CD4-positive, CD25-positive, alpha-beta regulatory T cell (primary cell): ENCODE data around the gene CD99L2. TPM values are rescaled to one million over a fixed set of nuclear protein-coding genes. Genes with fewer than 3 reads are reported as not detected.

Source experiments
- ATAC-seq, 2 donors: fragments of 150-1000 bp; cut with Tn5 transposase; one replicate each; pipeline ENCODE4 v1.10.0; 2021; ENCODE audit warnings: low read depth in 2 of 2, moderate number of reproducible peaks in 2 of 2, moderate library complexity in 1 of 2
- DNase-seq, 3 donors: peaks; one replicate each; pipeline versions ENCODE4 v3.0.0 to v3.0.0-alpha.2; 2012 to 2022; ENCODE audit warnings: mixed read lengths in 1 of 3
- H3K27ac ChIP-seq: one replicate; pipeline ENCODE4 v1.7.0; 2013; ENCODE audit warnings: mild to moderate bottlenecking, low read length; ENCODE audit not compliant: insufficient read depth, poor library complexity, severe bottlenecking
- H3K27me3 ChIP-seq: one replicate; pipeline ENCODE4 v1.7.0; 2013; ENCODE audit warnings: low read length; ENCODE audit not compliant: control insufficient read depth, insufficient read depth
- H3K36me3 ChIP-seq: one replicate; pipeline ENCODE4 v1.7.0; 2013; ENCODE audit warnings: mild to moderate bottlenecking, low read length, moderate library complexity; ENCODE audit not compliant: control insufficient read depth, insufficient read depth
- H3K4me1 ChIP-seq: 2 replicates; pipeline ENCODE4 v1.7.0; 2013; ENCODE audit warnings: mild to moderate bottlenecking, low read length; ENCODE audit not compliant: insufficient read depth, control insufficient read depth, poor library complexity, severe bottlenecking
- H3K4me3 ChIP-seq: one replicate; pipeline ENCODE4 v1.7.0; 2013; ENCODE audit warnings: low read depth, mild to moderate bottlenecking, low read length, moderate library complexity
- H3K9me3 ChIP-seq, 2 experiments: 1 replicate in 1 of 2; 2 replicates in 1 of 2; pipeline ENCODE4 v1.7.0; 2013; ENCODE audit warnings: low read length in 2 of 2, mild to moderate bottlenecking in 1 of 2, moderate library complexity in 1 of 2; ENCODE audit not compliant: control insufficient read depth in 2 of 2
- H3K27ac Mint-ChIP-seq, 3 donors: one replicate each; pipeline ENCODE4 v1.8.0; 2020 to 2022; ENCODE audit warnings: mild to moderate bottlenecking in 3 of 3, mixed read lengths in 3 of 3, moderate library complexity in 2 of 3
- H3K27me3 Mint-ChIP-seq: one replicate; pipeline ENCODE4 v1.8.0; 2022; ENCODE audit warnings: mild to moderate bottlenecking, mixed read lengths
- H3K36me3 Mint-ChIP-seq: one replicate; pipeline ENCODE4 v1.8.0; 2020; ENCODE audit warnings: mixed read lengths
- H3K4me1 Mint-ChIP-seq, 4 donors: one replicate each; pipeline ENCODE4 v1.8.0; 2020 to 2022; ENCODE audit warnings: mixed read lengths in 4 of 4, mild to moderate bottlenecking in 1 of 4
- H3K4me3 Mint-ChIP-seq, 4 donors: one replicate each; pipeline ENCODE4 v1.8.0; 2020 to 2022; ENCODE audit warnings: mild to moderate bottlenecking in 4 of 4, mixed read lengths in 4 of 4, moderate library complexity in 3 of 4
- H3K9me3 Mint-ChIP-seq, 7 donors: one replicate each; pipeline ENCODE4 v1.8.0; 2020 to 2022; ENCODE audit warnings: mixed read lengths in 7 of 7, mild to moderate bottlenecking in 3 of 7, moderate library complexity in 2 of 7
- polyA plus RNA-seq, 4 donors: library from polyadenylated mRNA; unstranded; fragments of 300-500 nt; fragmentation: Illumina TruSeq; gene quantifications; one replicate each; pipeline ENCODE4 v1.2.3, GENCODE V29; 2021
- total RNA-seq: library from RNA; stranded (reverse); gene quantifications from one replicate; pipeline ENCODE4 v1.2.3, GENCODE V29; 2022

The CD99L2 gene, protein sequence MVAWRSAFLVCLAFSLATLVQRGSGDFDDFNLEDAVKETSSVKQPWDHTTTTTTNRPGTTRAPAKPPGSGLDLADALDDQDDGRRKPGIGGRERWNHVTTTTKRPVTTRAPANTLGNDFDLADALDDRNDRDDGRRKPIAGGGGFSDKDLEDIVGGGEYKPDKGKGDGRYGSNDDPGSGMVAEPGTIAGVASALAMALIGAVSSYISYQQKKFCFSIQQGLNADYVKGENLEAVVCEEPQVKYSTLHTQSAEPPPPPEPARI
- 14.3 TPM for total RNA-seq
- polyA plus RNA-seq = 10 to 100 TPM; 14.4 to 18.6 (median 15.1) TPM

- H3K4me3 Mint-ChIP-seq = peak within 1 kb of the TSS; percentile 85 to 95 (median 92)
- H3K27me3 Mint-ChIP-seq = no peaks in the 10 kb centered on the region
- H3K4me1 Mint-ChIP-seq = peaks cover 0 to 11% (median 0%) of the 10 kb centered on the region in 4 donors
- H3K27me3 ChIP-seq = no peaks in the 10 kb centered on the region
- H3K27ac ChIP-seq = peak within 1 kb of the TSS; percentile 57
- H3K4me3 ChIP-seq = peak within 1 kb of the TSS; percentile 68
- H3K27ac Mint-ChIP-seq = peak within 1 kb of the TSS; percentile 67 to 76 (median 75)
- no peaks in the 10 kb centered on the region for H3K36me3 Mint-ChIP-seq
- ATAC-seq (peak; percentile 95 to 96), DNase-seq (peak; percentile 83 to 89 (median 85))
- H3K36me3 ChIP-seq = no peaks in the 10 kb centered on the region
- no peaks in the 10 kb centered on the region for H3K9me3 Mint-ChIP-seq
- peaks cover 11% of the 10 kb centered on the region for H3K4me1 ChIP-seq
- H3K9me3 ChIP-seq = no peaks in the 10 kb centered on the region
Measured at GRCh38 chrX:150898343-150899190, at the start of gene CD99L2. CD99L2 (minus strand) TSS chrX:150898668; CDS start chrX:150898588, 80 bp downstream.

GRCh38 chrX:150944233-150944632 is 45.8 kb upstream of the CD99L2 start:
- Mint-ChIP-seq H3K4me1 (no peaks in the 10 kb centered on the region), H3K9me3 (no peaks in the 10 kb centered on the region)
- no peaks in the 10 kb centered on the region for H3K4me1 ChIP-seq

DNA sequence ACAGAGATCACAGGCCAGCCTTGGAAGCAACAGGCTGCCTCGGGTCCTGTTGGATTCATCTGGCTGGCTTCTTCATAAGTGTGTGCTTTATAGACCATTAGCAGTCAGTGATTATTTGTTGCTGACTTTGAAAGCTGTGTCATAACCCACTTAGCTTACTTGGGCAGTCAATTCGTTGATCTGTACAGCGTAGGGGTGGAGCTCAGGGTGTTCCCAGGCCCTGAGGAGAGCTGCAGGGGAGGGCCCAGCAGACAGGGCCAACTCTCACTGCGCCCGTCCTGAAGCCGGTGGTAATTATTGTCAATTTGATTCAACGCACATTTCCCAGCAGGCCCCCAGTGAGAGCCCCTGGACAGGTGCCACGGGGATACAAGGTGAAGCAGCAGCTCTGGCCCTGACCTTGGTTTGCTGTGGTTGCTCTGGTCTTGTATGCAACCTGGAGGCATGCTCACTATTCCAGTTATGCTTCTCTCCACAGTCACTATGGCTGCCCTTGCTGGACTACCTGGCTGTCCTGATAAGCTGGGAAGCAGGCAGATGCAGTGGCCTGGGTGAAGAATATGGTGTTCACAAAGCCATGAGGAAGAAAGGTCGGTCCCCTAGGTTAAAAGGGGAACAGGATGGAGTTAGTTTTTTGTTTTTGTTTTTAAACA is 44.6 kb upstream of the CD99L2 start:
- H3K4me3 Mint-ChIP-seq = no peak overlapping the region
- Histone ChIP-seq H3K36me3 (no peaks in the 10 kb centered on the region), H3K27ac (no peak overlapping the region), H3K4me3 (no peak overlapping the region), H3K9me3 (no peaks in the 10 kb centered on the region), H3K27me3 (no peaks in the 10 kb centered on the region), H3K4me1 (no peaks in the 10 kb centered on the region)
- peaks cover 5% of the 10 kb centered on the region for H3K27me3 Mint-ChIP-seq
- DNase-seq = no peak
- H3K27ac Mint-ChIP-seq = no peak overlapping the region
- ATAC-seq = no peak
- H3K36me3 Mint-ChIP-seq = no peaks in the 10 kb centered on the region
- no peaks in the 10 kb centered on the region for H3K4me1 Mint-ChIP-seq
- no peaks in the 10 kb centered on the region for H3K9me3 Mint-ChIP-seq

More at GRCh38 chrX:150944233-150944632, 45.8 kb upstream of the CD99L2 start:
- Mint-ChIP-seq H3K36me3 (no peaks in the 10 kb centered on the region), H3K27me3 (no peaks in the 10 kb centered on the region), H3K27ac (no peak overlapping the region), H3K4me3 (no peak overlapping the region)
- H3K27ac ChIP-seq = no peak overlapping the region
- no peak for DNase-seq
- H3K4me3 ChIP-seq = no peak overlapping the region
- H3K36me3 ChIP-seq = no peaks in the 10 kb centered on the region
- no peak for ATAC-seq
- H3K9me3 ChIP-seq = no peaks in the 10 kb centered on the region
- H3K27me3 ChIP-seq = no peaks in the 10 kb centered on the region

DNA sequence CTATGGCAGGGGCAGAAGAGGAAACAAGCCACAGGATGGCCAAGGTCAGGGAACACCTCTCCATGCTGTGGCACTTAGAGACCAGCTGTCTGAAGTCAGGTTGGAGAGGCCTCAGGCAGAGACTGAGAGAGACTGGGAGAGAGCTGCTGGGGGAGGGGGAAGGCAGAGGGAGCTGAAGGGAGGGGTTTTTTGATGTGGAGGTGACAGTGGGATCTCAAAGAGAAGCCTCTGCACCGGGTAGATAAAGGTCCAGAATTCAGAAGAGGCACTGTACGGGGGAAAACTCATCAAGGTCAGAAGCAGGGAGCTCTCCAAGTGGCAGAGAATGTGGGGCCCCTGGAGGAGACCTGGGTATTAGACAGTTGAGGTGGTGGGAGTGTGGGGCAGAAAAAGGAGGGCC is 43.1 kb upstream of the CD99L2 start:
- Mint-ChIP-seq H3K9me3 (peaks cover 0 to 2% (median 0%) of the 10 kb centered on the region in 7 donors), H3K36me3 (no peaks in the 10 kb centered on the region), H3K27ac (peak overlapping the region in 2 of 3 donors; percentile 18 to 43), H3K4me3 (no peak overlapping the region), H3K4me1 (no peaks in the 10 kb centered on the region), H3K27me3 (peaks cover 5% of the 10 kb centered on the region)
- DNase-seq = no peak
- ATAC-seq = no peak
- no peaks in the 10 kb centered on the region for H3K9me3 ChIP-seq
- no peak overlapping the region for H3K27ac ChIP-seq
- H3K4me3 ChIP-seq = no peak overlapping the region
- H3K36me3 ChIP-seq = no peaks in the 10 kb centered on the region
- no peaks in the 10 kb centered on the region for H3K27me3 ChIP-seq
- no peaks in the 10 kb centered on the region for H3K4me1 ChIP-seq

GRCh38 chrX:150940844-150941495 is 42.5 kb upstream of the CD99L2 start:
- H3K36me3 ChIP-seq = no peaks in the 10 kb centered on the region
- DNase-seq (no peak), ATAC-seq (no peak)
- no peaks in the 10 kb centered on the region for H3K9me3 ChIP-seq
- Mint-ChIP-seq H3K27me3 (peaks cover 5% of the 10 kb centered on the region), H3K4me1 (no peaks in the 10 kb centered on the region), H3K27ac (peak overlapping the region in 2 of 3 donors; percentile 18 to 43), H3K9me3 (peaks cover 0 to 2% (median 0%) of the 10 kb centered on the region in 7 donors), H3K36me3 (no peaks in the 10 kb centered on the region), H3K4me3 (no peak overlapping the region)
- H3K4me1 ChIP-seq = no peaks in the 10 kb centered on the region
- H3K27me3 ChIP-seq = no peaks in the 10 kb centered on the region
- H3K4me3 ChIP-seq = no peak overlapping the region
- H3K27ac ChIP-seq = no peak overlapping the region

GRCh38 chrX:150936556-150936955 is 38.1 kb upstream of the CD99L2 start:
- H3K36me3 Mint-ChIP-seq = no peaks in the 10 kb centered on the region
- H3K4me3 Mint-ChIP-seq = no peak overlapping the region
- no peaks in the 10 kb centered on the region for H3K4me1 Mint-ChIP-seq
- no peaks in the 10 kb centered on the region for H3K27me3 ChIP-seq
- H3K36me3 ChIP-seq = no peaks in the 10 kb centered on the region
- H3K9me3 Mint-ChIP-seq = peaks cover 0 to 2% (median 0%) of the 10 kb centered on the region in 7 donors
- ATAC-seq (no peak), DNase-seq (no peak)
- peaks cover 5% of the 10 kb centered on the region for H3K27me3 Mint-ChIP-seq
- H3K4me3 ChIP-seq = no peak overlapping the region
- no peak overlapping the region for H3K27ac Mint-ChIP-seq
- no peaks in the 10 kb centered on the region for H3K9me3 ChIP-seq
- H3K27ac ChIP-seq = no peak overlapping the region
- H3K4me1 ChIP-seq = no peaks in the 10 kb centered on the region

- no peaks in the 10 kb centered on the region for H3K4me1 ChIP-seq
- H3K4me1 Mint-ChIP-seq = no peaks in the 10 kb centered on the region
- ATAC-seq (no peak), DNase-seq (no peak)
- H3K4me3 ChIP-seq = no peak overlapping the region
- no peak overlapping the region for H3K27ac ChIP-seq
- no peak overlapping the region for H3K4me3 Mint-ChIP-seq
- H3K27ac Mint-ChIP-seq = no peak overlapping the region
- no peaks in the 10 kb centered on the region for H3K9me3 ChIP-seq
- H3K36me3 Mint-ChIP-seq = no peaks in the 10 kb centered on the region
- peaks cover 5% of the 10 kb centered on the region for H3K27me3 Mint-ChIP-seq
- H3K27me3 ChIP-seq = no peaks in the 10 kb centered on the region
- peaks cover 0 to 2% (median 0%) of the 10 kb centered on the region in 7 donors for H3K9me3 Mint-ChIP-seq
- no peaks in the 10 kb centered on the region for H3K36me3 ChIP-seq
Measured at GRCh38 chrX:150935467-150935866, 37.0 kb upstream of the CD99L2 start.
